Epithelial cell of prostate (primary cell): ENCODE data around the gene ADAMTS16.

ENCODE experiments used
- DNase-seq: peaks from one replicate; pipeline ENCODE4 v3.0.0-alpha.2; 2011; ENCODE audit warnings: low read depth, low spot score
- H3K27ac ChIP-seq: fragments of 450-650 bp; 2 replicates; pipeline ENCODE4 v1.5.1; 2017; ENCODE audit warnings: mild to moderate bottlenecking

ADAMTS16 gene

DNA sequence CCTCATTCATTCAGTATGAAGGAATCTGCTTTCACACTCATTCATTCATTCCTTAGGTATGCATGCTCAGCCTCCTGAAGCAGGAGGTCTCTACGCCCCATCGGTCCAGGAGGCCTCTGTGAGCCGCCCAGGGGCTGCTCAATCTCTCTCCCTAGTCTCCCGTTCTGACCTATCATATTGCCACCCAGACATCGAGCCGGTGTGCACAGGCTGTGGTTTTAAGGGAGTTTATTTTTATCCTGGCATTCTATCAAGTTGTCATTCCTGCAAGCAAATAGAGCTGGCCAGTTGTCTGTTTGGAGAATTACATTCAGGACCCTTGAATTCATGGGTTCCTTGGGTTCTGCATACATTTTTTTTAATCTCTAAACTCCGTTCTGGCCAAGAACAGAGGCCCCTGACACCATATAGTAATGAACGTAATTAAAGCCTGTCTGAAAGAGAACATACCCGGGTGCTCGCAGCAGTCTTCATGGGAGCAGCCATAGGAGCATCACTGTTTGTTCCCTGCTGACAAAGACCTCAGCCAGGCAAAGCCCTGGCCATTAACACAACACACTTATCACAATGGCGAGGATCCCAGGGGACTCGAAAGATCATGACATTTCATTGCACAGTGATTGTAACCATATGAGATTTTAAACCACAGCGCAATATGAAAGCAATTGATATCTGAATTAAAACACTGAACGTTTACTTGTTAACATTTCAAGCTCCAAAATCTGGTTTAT, 80.9 kb downstream of the ADAMTS16 start:
- no peak overlapping the region for H3K27ac ChIP-seq
- DNase-seq, result no peak

GRCh38 chr5:5221724-5222123, 81.6 kb downstream of the ADAMTS16 start:
- no peak for DNase-seq
- no peak overlapping the region for H3K27ac ChIP-seq

GRCh38 chr5:5231576-5231975, 91.4 kb downstream of the ADAMTS16 start:
- H3K27ac ChIP-seq, result no peak overlapping the region

GRCh38 chr5:5234912-5235311, 94.8 kb downstream of the ADAMTS16 start:
- DNase-seq, result no peak
- H3K27ac ChIP-seq, result no peak overlapping the region

More at GRCh38 chr5:5231576-5231975, 91.4 kb downstream of the ADAMTS16 start:
- DNase-seq, result no peak

DNA sequence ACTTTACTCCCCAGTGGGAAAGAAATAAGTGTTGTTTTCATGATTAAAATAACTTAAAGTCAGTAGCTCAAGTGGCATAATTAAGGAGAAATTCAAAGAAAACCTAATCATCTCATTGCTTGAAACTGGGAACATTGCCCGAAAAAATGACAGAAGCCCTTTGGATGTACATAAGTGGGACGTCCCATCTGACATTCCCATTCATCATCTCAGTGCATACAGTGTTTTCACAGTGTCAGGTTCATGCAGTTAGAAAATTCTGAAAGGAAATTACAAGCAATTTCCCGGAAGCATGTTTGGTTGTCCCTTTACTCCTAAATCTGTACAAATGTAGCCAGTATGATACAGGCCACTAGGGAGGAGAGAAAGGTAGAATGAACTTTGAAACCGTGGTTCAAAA, 95.6 kb downstream of the ADAMTS16 start:
- H3K27ac ChIP-seq, result no peak overlapping the region
- DNase-seq, result no peak

- DNase-seq, result no peak
- no peak overlapping the region for H3K27ac ChIP-seq
These were observed 99.1 kb downstream of the ADAMTS16 start for GRCh38 chr5:5239191-5239590.

DNA sequence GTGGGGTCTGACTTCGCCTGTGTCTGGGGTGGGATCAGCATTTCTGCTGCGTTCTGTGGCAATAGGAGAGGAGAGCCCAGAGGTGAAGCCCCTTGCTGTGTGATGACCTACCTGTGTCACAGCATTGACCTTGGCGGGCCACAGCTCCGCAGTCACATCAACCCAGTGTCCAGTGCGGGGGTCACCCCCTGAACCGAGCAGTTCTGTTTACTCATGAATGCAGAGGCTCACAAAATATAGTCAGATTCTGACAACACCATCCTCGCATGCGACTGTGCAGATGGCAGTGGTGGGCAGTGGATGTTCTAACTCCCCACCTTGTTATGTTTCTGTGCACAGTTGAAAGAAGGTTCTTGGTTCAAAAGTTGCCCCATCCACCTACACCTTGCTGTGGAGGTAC, 100.1 kb downstream of the ADAMTS16 start:
- no peak overlapping the region for H3K27ac ChIP-seq
- DNase-seq, result no peak

GRCh38 chr5:5242056-5242455, 101.9 kb downstream of the ADAMTS16 start:
- no peak overlapping the region for H3K27ac ChIP-seq
- DNase-seq, result no peak

DNA sequence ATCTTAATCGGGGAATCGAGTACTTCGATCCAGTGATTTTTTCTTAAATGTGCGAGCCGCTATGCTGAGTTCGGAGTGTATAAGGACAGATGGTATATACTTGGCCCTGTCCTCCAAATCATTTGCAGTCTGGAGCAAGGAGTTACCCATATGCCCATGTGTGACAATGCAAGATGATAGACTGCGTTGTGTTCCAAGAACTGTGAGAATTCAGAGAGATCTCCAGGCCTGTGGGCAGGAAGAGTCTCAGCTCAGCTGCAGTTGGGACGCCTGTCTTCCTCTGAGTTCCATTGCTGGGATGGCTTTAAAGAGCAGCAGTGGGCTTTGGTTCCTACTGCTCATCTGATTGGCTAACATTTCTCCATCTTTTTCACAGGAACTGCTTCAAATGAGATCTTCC, 106.6 kb downstream of the ADAMTS16 start:
- no peak for DNase-seq
- H3K27ac ChIP-seq, result no peak overlapping the region

- DNase-seq, result no peak
- no peak overlapping the region for H3K27ac ChIP-seq
These were observed 110.6 kb downstream of the ADAMTS16 start for GRCh38 chr5:5250758-5251157.

DNA sequence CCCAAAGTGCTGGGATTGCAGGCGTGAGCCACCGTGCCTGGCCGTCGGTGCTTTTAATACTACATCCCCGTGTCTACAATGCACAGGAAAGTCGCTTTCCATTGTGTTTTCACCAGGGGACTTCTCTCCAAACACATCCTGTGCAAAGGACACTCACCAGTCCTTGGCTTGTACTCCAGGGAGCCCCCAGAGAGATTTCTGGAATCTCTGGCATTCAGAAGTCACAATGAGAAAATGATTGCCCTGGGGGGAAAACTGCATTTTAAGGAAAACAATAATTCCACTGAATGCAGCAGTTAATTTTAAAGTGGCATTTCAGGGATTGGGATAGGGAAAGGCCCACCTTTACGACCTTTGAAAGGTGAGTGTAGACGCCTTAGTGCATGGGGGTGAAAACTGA, 112.0 kb downstream of the ADAMTS16 start:
- no peak for DNase-seq
- no peak overlapping the region for H3K27ac ChIP-seq

- DNase-seq, result no peak
- H3K27ac ChIP-seq, result no peak overlapping the region
These were observed 117.2 kb downstream of the ADAMTS16 start for GRCh38 chr5:5257353-5257752.

- no peak for DNase-seq
- H3K27ac ChIP-seq, result no peak overlapping the region
These were observed 118.4 kb downstream of the ADAMTS16 start for GRCh38 chr5:5258564-5258963.

DNA sequence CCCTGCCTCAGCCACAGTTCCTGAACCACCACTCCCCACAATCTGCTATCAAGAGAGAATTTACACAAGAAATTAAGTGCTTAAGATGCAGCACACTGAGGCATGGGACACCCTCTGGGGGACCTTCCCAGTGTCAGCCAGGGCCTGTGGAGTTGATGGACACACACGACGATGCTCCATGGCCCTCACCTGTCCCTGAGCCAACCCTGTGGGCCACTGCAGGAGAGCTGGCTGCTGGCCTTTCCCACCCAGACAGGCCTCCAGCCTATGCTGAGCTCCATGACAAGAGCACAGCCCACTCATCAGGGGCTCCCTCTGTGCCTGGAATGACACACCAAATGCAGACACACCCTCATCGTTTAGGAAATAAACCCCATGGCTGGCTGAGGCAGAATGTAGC, 124.6 kb downstream of the ADAMTS16 start:
- no peak overlapping the region for H3K27ac ChIP-seq
- DNase-seq, result no peak

- no peak for DNase-seq
- no peak overlapping the region for H3K27ac ChIP-seq
These were observed 126.2 kb downstream of the ADAMTS16 start for GRCh38 chr5:5266297-5266696.

DNA sequence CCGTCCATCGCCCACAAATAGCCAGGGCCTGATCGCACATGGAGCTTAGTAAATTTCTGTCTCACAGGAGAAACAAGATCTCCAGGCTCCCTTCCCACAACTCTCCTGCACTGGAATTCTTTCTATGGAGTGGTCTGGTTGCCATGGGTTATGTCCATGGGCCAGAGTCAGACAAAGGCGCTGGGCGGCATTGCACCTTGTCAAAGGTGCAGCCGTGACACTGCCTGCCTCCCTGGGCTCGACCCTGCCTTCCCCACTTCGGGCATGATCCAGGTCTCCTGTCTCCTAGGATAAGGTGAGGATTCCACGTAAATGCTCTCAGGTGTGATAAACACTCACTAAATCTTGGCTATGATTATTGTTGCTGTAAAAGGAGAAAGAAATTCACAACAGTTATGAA, 130.0 kb downstream of the ADAMTS16 start:
- H3K27ac ChIP-seq, result no peak overlapping the region
- no peak for DNase-seq

DNA sequence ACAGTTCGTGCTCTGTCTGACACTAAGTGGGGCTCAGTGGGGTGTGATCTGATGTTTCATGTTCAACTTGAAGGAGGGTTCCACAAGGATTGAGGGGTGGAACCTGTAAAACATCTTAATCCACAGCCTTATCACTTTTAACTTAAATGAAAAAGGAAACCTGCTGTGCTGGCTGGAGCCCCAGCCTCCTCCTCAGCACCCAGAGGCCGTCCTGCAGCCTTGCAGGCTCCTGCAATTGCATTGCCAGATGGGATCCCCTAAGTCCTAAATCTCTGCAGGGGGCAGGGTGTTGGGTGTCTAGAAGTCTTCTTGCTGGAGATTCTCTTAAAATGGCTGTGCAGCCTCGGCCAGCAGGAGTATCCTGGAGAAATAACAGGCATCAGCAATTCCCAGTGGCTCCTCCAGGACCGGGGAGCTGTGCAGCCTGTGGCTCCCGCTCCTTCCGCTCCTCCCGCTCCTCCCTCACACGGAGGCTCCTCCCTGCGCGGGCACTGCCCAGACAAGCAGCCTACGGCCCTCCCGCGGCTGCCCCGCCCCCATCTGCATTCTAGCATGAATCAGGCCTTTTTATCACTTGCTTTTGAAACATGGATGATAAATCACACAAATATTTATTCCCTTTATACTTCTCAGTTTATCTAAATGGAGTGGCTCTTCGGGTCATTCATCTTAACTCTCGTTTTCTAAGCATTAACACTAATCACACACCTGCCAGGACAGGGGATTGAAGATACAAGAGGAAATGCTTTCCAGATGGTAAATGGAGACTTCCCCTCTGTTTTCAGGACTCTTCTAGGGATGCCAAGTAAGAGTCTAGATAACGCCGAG, 131.0 kb downstream of the ADAMTS16 start:
- peak overlapping the region; percentile 34 for H3K27ac ChIP-seq
- DNase-seq, result peak; percentile 77

- H3K27ac ChIP-seq, result peak overlapping the region; percentile 34
- DNase-seq, result no peak
These were observed 131.7 kb downstream of the ADAMTS16 start for GRCh38 chr5:5271786-5272321.

DNA sequence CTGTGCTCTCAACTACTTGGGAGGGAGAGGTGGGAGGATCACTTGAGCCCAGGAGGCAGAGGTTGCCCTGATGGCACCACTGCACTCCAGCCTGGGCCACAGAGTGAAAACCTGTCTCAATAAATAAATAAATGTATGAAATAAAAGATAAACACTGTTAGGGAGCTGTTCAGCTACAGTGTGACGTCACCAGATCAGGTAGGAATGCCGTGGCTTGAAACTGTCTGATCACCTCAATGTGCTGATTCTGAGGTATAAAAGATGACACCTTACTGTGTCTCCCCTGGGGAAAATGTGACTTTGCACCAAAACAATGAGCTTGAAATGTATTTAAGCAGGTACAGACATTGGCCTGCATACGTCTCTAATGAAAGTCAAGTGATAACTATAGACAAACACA, 133.3 kb downstream of the ADAMTS16 start:
- no peak for DNase-seq
- no peak overlapping the region for H3K27ac ChIP-seq

DNA sequence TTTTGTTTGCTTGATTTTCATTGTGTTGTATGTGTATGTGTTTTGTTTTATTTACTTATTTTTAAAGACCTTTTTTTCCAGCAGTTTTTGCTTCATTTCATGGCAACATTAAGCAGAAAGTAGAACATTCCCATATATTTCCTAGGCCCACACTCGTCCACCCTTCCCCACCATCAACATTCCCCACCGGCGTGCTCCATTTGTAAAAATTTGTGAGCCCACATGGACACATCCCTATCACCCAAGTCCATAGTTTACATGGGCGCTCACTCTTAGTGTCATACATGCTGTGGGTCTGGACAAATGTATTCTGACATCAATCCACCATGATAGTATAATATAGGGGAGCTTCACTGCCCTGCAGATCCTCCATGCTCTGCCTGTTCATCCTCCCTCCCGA, 133.8 kb downstream of the ADAMTS16 start:
- no peak overlapping the region for H3K27ac ChIP-seq
- DNase-seq, result no peak

DNA sequence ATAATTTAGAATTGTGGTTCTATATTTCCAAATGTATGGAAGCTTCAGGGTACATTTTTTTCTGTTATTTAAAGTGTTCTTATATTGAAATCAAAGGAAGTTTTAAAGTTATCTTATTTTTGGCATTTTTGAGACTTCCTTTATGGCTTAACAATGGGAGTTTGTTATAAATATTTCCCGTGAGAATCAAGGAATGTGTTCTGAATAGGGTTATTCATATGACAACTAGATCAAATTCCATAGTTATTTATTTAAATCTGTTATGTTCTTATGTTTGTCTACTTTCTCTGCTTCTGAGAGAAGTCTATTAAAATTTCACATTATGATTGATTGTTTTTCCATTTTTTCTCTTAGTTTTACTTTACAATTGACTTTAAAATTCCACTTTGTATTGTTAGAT, 135.1 kb downstream of the ADAMTS16 start:
- DNase-seq, result no peak
- H3K27ac ChIP-seq, result no peak overlapping the region
